Measurements from ENCODE around the gene MXRA5. TPM values are rescaled to one million over a fixed set of nuclear protein-coding genes. Genes with fewer than 3 reads are reported as not detected.
"Not testable (repeated sequence)": the region's sequence is repeated elsewhere in the genome, so short reads cannot be mapped to it uniquely, and the experiment has no call there.

MXRA5 gene
- not detected for total RNA-seq

- no peak for DNase-seq
Observed at GRCh38 chrX:3346501-3347259, at the start of gene MXRA5. Gene MXRA5, minus strand, starts transcription at chrX:3346652. Its CDS starts 2,819 bp downstream, at chrX:3343833.

GRCh38 chrX:3393581-3394111 is 47.2 kb upstream of the MXRA5 start:
- no peak for DNase-seq

- DNase-seq, result no peak
Observed at GRCh38 chrX:3393178-3393577, 46.7 kb upstream of the MXRA5 start.

- DNase-seq, result no peak
Observed at GRCh38 chrX:3388457-3388856, 42.0 kb upstream of the MXRA5 start.

- no peak for DNase-seq
Observed at GRCh38 chrX:3384327-3384726, 37.9 kb upstream of the MXRA5 start.

- DNase-seq, result no peak
Observed at GRCh38 chrX:3380603-3381002, 34.2 kb upstream of the MXRA5 start.

GRCh38 chrX:3379111-3379510 is 32.7 kb upstream of the MXRA5 start:
- DNase-seq, result no peak

- DNase-seq, result no peak
Observed at GRCh38 chrX:3378156-3378555, 31.7 kb upstream of the MXRA5 start.

- no peak for DNase-seq
Observed at GRCh38 chrX:3377560-3377959, 31.1 kb upstream of the MXRA5 start.

GRCh38 chrX:3375878-3376508 is 29.5 kb upstream of the MXRA5 start:
- not testable (repeated sequence) for DNase-seq

- no peak for DNase-seq
Observed at GRCh38 chrX:3374108-3374800, 27.8 kb upstream of the MXRA5 start.

- no peak for DNase-seq
Observed at GRCh38 chrX:3371163-3371562, 24.7 kb upstream of the MXRA5 start.

- DNase-seq, result no peak
Observed at GRCh38 chrX:3370656-3371055, 24.2 kb upstream of the MXRA5 start.

GRCh38 chrX:3362956-3363355 is 16.5 kb upstream of the MXRA5 start:
- no peak for DNase-seq

- no peak for DNase-seq
Observed at GRCh38 chrX:3360881-3361280, 14.4 kb upstream of the MXRA5 start.

GRCh38 chrX:3352741-3353140 is 6.3 kb upstream of the MXRA5 start:
- DNase-seq, result not testable (repeated sequence)

GRCh38 chrX:3351276-3351675 is 4.8 kb upstream of the MXRA5 start:
- DNase-seq, result no peak

- DNase-seq, result no peak
Observed at GRCh38 chrX:3348191-3348590, 1.7 kb upstream of the MXRA5 start.

GRCh38 chrX:3345281-3346191 is 916 bp downstream of the MXRA5 start:
- DNase-seq, result no peak

GRCh38 chrX:3343569-3343968 is 2.9 kb downstream of the MXRA5 start:
- DNase-seq, result not testable (repeated sequence)

- DNase-seq, result no peak
Observed at GRCh38 chrX:3340016-3340415, 6.4 kb downstream of the MXRA5 start.

- no peak for DNase-seq
Observed at GRCh38 chrX:3326681-3327080, 19.8 kb downstream of the MXRA5 start.

Measured in effector CD4-positive, alpha-beta T cell (primary cell).